Stimulated activated CD8-positive, alpha-beta memory T cell treated with anti-CD3 and anti-CD28 coated beads, Interleukin-12 subunit alpha, Interleukin-12 subunit beta, amount 100 ng/mL, for 4 hours (primary cell): ENCODE results near the gene AUTS2.

Source experiments
- DNase-seq: peaks from one replicate; pipeline ENCODE4 v3.0.0-alpha.2; 2020; ENCODE audit warnings: low read depth

The AUTS2 gene

GRCh38 chr7:70758646-70759045 lies 1160.4 kb downstream of the AUTS2 start:
- DNase-seq = no peak

- no peak for DNase-seq
Observed at GRCh38 chr7:70759674-70760073, 1161.4 kb downstream of the AUTS2 start.

GRCh38 chr7:70761711-70762328 lies 1163.5 kb downstream of the AUTS2 start:
- no peak for DNase-seq

GRCh38 chr7:70762696-70763095 lies 1164.4 kb downstream of the AUTS2 start:
- no peak for DNase-seq

GRCh38 chr7:70763961-70764691 lies 1165.9 kb downstream of the AUTS2 start:
- no peak for DNase-seq

GRCh38 chr7:70764701-70765208 lies 1166.5 kb downstream of the AUTS2 start:
- no peak for DNase-seq

GRCh38 chr7:70765651-70766050 lies 1167.4 kb downstream of the AUTS2 start:
- DNase-seq = no peak

- no peak for DNase-seq
Observed at GRCh38 chr7:70766109-70766508, 1167.8 kb downstream of the AUTS2 start.

- DNase-seq = no peak
Observed at GRCh38 chr7:70766694-70767093, 1168.4 kb downstream of the AUTS2 start.

GRCh38 chr7:70770154-70770553 lies 1171.9 kb downstream of the AUTS2 start:
- DNase-seq = no peak

GRCh38 chr7:70771451-70771850 lies 1173.2 kb downstream of the AUTS2 start:
- DNase-seq = no peak

GRCh38 chr7:70772891-70773290 lies 1174.6 kb downstream of the AUTS2 start:
- no peak for DNase-seq

- DNase-seq = no peak
Observed at GRCh38 chr7:70773406-70773805, 1175.1 kb downstream of the AUTS2 start.

- no peak for DNase-seq
Observed at GRCh38 chr7:70774950-70775527, 1176.8 kb downstream of the AUTS2 start.

- no peak for DNase-seq
Observed at GRCh38 chr7:70775570-70776156, 1177.4 kb downstream of the AUTS2 start.

GRCh38 chr7:70776627-70777101 lies 1178.4 kb downstream of the AUTS2 start:
- DNase-seq = no peak

GRCh38 chr7:70777251-70777650 lies 1179.0 kb downstream of the AUTS2 start:
- no peak for DNase-seq

- DNase-seq = no peak
Observed at GRCh38 chr7:70778585-70778984, 1180.3 kb downstream of the AUTS2 start.

- no peak for DNase-seq
Observed at GRCh38 chr7:70779321-70779720, 1181.0 kb downstream of the AUTS2 start.

GRCh38 chr7:70781922-70782311 lies 1183.6 kb downstream of the AUTS2 start:
- DNase-seq = no peak

GRCh38 chr7:70782796-70783195 lies 1184.5 kb downstream of the AUTS2 start:
- DNase-seq = no peak

- DNase-seq = no peak
Observed at GRCh38 chr7:70785427-70785826, 1187.2 kb downstream of the AUTS2 start.

GRCh38 chr7:70786076-70786475 lies 1187.8 kb downstream of the AUTS2 start:
- no peak for DNase-seq
